ENCODE measurements around the gene CEACAM7.

The CEACAM7 gene

GRCh38 chr19:41694831-41695635 is 7.0 kb upstream of the CEACAM7 start:
- no peak for TF ChIP-seq CTCF (IDR thresholded peaks at IDR 0.05; ENCODE audit: extremely low read depth, missing control alignments)
- no peak for DNase-seq (ENCODE audit: low spot score)

DNA sequence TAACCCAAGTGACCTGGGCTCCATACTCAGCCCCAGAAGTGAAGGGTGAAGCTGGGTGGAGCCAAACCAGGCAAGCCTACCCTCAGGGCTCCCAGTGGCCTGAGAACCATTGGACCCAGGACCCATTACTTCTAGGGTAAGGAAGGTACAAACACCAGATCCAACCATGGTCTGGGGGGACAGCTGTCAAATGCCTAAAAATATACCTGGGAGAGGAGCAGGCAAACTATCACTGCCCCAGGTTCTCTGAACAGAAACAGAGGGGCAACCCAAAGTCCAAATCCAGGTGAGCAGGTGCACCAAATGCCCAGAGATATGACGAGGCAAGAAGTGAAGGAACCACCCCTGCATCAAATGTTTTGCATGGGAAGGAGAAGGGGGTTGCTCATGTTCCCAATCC is 6.1 kb upstream of the CEACAM7 start:
- DNase-seq (ENCODE audit: low spot score), result no peak
- no peak for TF ChIP-seq CTCF (IDR thresholded peaks at IDR 0.05; ENCODE audit: extremely low read depth, missing control alignments)

GRCh38 chr19:41691268-41691970 is 3.3 kb upstream of the CEACAM7 start:
- peak; percentile 34 for DNase-seq (ENCODE audit: low spot score)
- peak; percentile 57 for TF ChIP-seq CTCF (IDR thresholded peaks at IDR 0.05; ENCODE audit: extremely low read depth, missing control alignments)

GRCh38 chr19:41690801-41691065 is 2.7 kb upstream of the CEACAM7 start:
- no peak for DNase-seq (ENCODE audit: low spot score)
- no peak for TF ChIP-seq CTCF (IDR thresholded peaks at IDR 0.05; ENCODE audit: extremely low read depth, missing control alignments)

DNA sequence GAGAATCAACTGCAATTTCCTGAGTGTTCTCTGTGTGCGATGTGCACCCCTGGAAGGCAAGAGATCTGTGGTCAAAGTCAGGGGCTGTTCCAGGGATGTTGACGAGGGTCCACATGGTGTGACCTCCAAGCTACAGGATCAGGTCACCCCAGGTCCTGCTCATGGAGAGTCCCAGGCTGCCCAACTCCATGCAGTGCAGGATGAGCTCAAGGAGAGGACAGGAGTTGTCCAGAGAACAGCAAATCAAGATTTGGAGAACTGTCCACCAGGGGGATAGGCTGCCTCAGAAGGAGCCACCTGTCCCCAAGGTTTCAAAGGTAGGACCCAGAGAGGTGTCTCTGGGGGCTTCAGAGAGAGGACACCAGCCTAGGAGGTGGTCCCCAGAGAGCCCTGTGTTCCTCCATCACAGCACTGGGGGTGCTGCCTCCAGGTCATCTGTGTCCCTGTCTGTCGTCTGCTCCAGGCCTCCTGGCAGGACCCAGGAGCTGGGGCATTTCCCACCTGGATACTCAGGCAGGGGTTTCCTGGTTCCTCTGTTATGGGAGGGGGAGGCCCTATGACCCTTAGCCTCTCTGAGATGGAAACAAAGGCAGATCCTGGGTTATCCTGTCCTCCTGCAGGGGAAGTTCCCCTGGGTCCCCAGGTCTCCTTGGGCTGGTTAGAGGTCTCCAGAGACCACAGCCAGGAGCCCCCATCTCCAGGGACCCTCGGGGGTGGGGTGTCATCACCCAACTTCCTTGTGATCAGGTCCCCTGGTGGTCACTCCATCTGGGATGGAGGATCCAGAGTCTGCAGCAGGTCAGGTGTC is 2.1 kb upstream of the CEACAM7 start:
- no peak for DNase-seq (ENCODE audit: low spot score)
- no peak for TF ChIP-seq CTCF (IDR thresholded peaks at IDR 0.05; ENCODE audit: extremely low read depth, missing control alignments)

- no peak for TF ChIP-seq CTCF (IDR thresholded peaks at IDR 0.05; ENCODE audit: extremely low read depth, missing control alignments)
- DNase-seq (ENCODE audit: low spot score), result no peak
Measured at GRCh38 chr19:41688687-41689086, 617 bp upstream of the CEACAM7 start.

- no peak for TF ChIP-seq CTCF (IDR thresholded peaks at IDR 0.05; ENCODE audit: extremely low read depth, missing control alignments)
- DNase-seq (ENCODE audit: low spot score), result no peak
Measured at GRCh38 chr19:41687419-41687818, 651 bp downstream of the CEACAM7 start.
